ENCODE results near the gene SLC25A4. TPM values are rescaled to one million over a fixed set of nuclear protein-coding genes. Genes with fewer than 3 reads are reported as not detected.

The SLC25A4 gene
- total and polyA plus RNA-seq, 4 donors = 4.4 to 64.2 (median 26.8) TPM

DNA sequence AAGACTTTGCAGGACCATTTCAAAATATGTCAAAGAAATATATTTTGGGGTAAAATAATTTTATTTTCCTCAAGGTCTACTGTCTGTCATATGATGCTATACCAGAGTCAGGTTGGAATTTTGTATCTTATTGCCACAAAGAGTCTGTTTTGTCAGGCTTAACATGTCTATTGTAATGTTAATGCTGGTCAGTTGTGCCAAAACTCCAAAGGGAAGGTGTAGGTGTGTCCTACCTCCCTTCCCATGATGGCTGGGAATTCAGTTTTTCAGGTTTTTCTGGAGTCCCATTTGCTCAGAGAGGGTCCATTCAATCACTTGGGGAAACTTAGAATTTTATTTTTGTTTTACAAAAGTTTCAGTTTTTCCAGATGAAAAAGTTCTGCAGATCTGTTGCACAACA lies 33.3 kb upstream of the SLC25A4 start:
- Histone ChIP-seq H3K4me3 (ENCODE audit: low read depth in 1 of 3, low read length in 3 of 3) (no peak overlapping the region), H3K9me3 (ENCODE audit: control insufficient read depth in 4 of 4, low read length in 3 of 4) (no peaks in the 10 kb centered on the region), H3K27me3 (ENCODE audit: control insufficient read depth in 4 of 4, insufficient read depth in 4 of 4, low read length in 3 of 4) (no peaks in the 10 kb centered on the region), H3K4me1 (ENCODE audit: control insufficient read depth in 4 of 4, insufficient read depth in 4 of 4, low read length in 3 of 4) (peaks cover 13 to 36% (median 25%) of the 10 kb centered on the region in 4 donors), H3K27ac (ENCODE audit: low read depth in 1 of 2, low read length in 2 of 2) (peak overlapping the region; percentile 43 to 53), H3K9ac (ENCODE audit: low read depth in 1 of 2, low read length in 2 of 2) (no peak overlapping the region), H3K36me3 (ENCODE audit: control insufficient read depth in 4 of 4, insufficient read depth in 3 of 4, low read depth in 1 of 4, low read length in 3 of 4) (no peaks in the 10 kb centered on the region)
- TF ChIP-seq FOXA2 (IDR thresholded peaks at IDR 0.05) = no peak
- TF ChIP-seq, protein P1, sequence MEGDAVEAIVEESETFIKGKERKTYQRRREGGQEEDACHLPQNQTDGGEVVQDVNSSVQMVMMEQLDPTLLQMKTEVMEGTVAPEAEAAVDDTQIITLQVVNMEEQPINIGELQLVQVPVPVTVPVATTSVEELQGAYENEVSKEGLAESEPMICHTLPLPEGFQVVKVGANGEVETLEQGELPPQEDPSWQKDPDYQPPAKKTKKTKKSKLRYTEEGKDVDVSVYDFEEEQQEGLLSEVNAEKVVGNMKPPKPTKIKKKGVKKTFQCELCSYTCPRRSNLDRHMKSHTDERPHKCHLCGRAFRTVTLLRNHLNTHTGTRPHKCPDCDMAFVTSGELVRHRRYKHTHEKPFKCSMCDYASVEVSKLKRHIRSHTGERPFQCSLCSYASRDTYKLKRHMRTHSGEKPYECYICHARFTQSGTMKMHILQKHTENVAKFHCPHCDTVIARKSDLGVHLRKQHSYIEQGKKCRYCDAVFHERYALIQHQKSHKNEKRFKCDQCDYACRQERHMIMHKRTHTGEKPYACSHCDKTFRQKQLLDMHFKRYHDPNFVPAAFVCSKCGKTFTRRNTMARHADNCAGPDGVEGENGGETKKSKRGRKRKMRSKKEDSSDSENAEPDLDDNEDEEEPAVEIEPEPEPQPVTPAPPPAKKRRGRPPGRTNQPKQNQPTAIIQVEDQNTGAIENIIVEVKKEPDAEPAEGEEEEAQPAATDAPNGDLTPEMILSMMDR (IDR thresholded peaks at IDR 0.05; ENCODE audit: low read depth, low read length, missing input control) = no peak
- no peak for TF ChIP-seq RAD21 (IDR thresholded peaks at IDR 0.05)
- no peak for TF ChIP-seq NR2F2 (IDR thresholded peaks at IDR 0.05)
- no peak for TF ChIP-seq EGR1 (IDR thresholded peaks at IDR 0.05; ENCODE audit: low read depth in 2 of 2)
- TF ChIP-seq HNF4A (conservative IDR thresholded peaks at IDR 0.05) = no peak
- no peak for TF ChIP-seq TAF1 (conservative IDR thresholded peaks at IDR 0.05)
- TF ChIP-seq HNF4G (IDR thresholded peaks at IDR 0.05) = no peak
- TF ChIP-seq, protein P2, sequence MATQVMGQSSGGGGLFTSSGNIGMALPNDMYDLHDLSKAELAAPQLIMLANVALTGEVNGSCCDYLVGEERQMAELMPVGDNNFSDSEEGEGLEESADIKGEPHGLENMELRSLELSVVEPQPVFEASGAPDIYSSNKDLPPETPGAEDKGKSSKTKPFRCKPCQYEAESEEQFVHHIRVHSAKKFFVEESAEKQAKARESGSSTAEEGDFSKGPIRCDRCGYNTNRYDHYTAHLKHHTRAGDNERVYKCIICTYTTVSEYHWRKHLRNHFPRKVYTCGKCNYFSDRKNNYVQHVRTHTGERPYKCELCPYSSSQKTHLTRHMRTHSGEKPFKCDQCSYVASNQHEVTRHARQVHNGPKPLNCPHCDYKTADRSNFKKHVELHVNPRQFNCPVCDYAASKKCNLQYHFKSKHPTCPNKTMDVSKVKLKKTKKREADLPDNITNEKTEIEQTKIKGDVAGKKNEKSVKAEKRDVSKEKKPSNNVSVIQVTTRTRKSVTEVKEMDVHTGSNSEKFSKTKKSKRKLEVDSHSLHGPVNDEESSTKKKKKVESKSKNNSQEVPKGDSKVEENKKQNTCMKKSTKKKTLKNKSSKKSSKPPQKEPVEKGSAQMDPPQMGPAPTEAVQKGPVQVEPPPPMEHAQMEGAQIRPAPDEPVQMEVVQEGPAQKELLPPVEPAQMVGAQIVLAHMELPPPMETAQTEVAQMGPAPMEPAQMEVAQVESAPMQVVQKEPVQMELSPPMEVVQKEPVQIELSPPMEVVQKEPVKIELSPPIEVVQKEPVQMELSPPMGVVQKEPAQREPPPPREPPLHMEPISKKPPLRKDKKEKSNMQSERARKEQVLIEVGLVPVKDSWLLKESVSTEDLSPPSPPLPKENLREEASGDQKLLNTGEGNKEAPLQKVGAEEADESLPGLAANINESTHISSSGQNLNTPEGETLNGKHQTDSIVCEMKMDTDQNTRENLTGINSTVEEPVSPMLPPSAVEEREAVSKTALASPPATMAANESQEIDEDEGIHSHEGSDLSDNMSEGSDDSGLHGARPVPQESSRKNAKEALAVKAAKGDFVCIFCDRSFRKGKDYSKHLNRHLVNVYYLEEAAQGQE (IDR thresholded peaks at IDR 0.05) = no peak
- no peak for TF ChIP-seq JUND (IDR thresholded peaks at IDR 0.05)
- TF ChIP-seq RXRA (IDR thresholded peaks at IDR 0.05) = no peak
- TF ChIP-seq, protein P3, sequence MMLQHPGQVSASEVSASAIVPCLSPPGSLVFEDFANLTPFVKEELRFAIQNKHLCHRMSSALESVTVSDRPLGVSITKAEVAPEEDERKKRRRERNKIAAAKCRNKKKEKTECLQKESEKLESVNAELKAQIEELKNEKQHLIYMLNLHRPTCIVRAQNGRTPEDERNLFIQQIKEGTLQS (IDR thresholded peaks at IDR 0.05) = no peak
- TF ChIP-seq, protein P4, sequence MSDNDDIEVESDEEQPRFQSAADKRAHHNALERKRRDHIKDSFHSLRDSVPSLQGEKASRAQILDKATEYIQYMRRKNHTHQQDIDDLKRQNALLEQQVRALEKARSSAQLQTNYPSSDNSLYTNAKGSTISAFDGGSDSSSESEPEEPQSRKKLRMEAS (IDR thresholded peaks at IDR 0.05) = no peak
- no peak for DNase-seq (ENCODE audit: low spot score)

DNA sequence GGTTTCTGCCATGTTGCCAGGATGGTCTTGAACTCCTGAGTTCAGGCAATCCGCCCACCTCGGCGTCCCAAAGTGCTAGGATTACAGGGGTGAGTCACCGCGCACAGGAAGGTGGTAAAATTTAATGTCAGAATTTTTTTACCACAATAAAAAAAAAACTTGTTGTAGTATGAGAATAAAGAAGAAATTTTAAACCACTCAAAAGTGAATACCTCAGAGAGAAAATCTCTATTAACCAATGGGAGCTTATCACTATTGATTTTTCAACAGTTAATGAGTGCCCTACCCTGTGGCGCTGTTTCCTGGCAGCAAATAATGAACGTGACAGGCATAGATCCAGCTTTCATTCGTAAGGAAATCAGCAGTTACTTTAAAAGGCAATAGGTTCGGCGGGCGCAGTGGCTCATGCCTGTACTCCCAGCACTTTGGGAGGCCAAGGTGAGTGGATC lies 32.7 kb upstream of the SLC25A4 start:
- H3K36me3 ChIP-seq (ENCODE audit: control insufficient read depth in 4 of 4, insufficient read depth in 3 of 4, low read depth in 1 of 4, low read length in 3 of 4) = no peaks in the 10 kb centered on the region
- DNase-seq (ENCODE audit: low spot score) = no peak
- H3K27me3 ChIP-seq (ENCODE audit: control insufficient read depth in 4 of 4, insufficient read depth in 4 of 4, low read length in 3 of 4) = no peaks in the 10 kb centered on the region
- no peak overlapping the region for H3K4me3 ChIP-seq (ENCODE audit: low read depth in 1 of 3, low read length in 3 of 3)
- no peak overlapping the region for H3K9ac ChIP-seq (ENCODE audit: low read depth in 1 of 2, low read length in 2 of 2)
- H3K4me1 ChIP-seq (ENCODE audit: control insufficient read depth in 4 of 4, insufficient read depth in 4 of 4, low read length in 3 of 4) = peaks cover 13 to 30% (median 19%) of the 10 kb centered on the region in 4 donors
- no peaks in the 10 kb centered on the region for H3K9me3 ChIP-seq (ENCODE audit: control insufficient read depth in 4 of 4, low read length in 3 of 4)
- H3K27ac ChIP-seq (ENCODE audit: low read depth in 1 of 2, low read length in 2 of 2) = peak overlapping the region; percentile 43 to 53
- WGBS = 40% methylated on average over 11 of the region's 11 CpGs
- TF ChIP-seq YY1 (IDR thresholded peaks at IDR 0.05) (peak; percentile 64), NR2F2 (IDR thresholded peaks at IDR 0.05) (no peak), JUND (IDR thresholded peaks at IDR 0.05) (peak in 1 of 2 donors; percentile 35), GABPA (IDR thresholded peaks at IDR 0.05 in 1 of 2, conservative IDR thresholded peaks at IDR 0.05 in 1 of 2) (no peak), RXRA (IDR thresholded peaks at IDR 0.05) (peak; percentile 61 to 68), TAF1 (conservative IDR thresholded peaks at IDR 0.05) (no peak), FOXA2 (IDR thresholded peaks at IDR 0.05) (peak; percentile 11), HNF4G (IDR thresholded peaks at IDR 0.05) (no peak), RAD21 (IDR thresholded peaks at IDR 0.05) (peak in 1 of 2 donors; percentile 7), EGR1 (IDR thresholded peaks at IDR 0.05; ENCODE audit: low read depth in 2 of 2) (no peak)
- TF ChIP-seq, protein P5, sequence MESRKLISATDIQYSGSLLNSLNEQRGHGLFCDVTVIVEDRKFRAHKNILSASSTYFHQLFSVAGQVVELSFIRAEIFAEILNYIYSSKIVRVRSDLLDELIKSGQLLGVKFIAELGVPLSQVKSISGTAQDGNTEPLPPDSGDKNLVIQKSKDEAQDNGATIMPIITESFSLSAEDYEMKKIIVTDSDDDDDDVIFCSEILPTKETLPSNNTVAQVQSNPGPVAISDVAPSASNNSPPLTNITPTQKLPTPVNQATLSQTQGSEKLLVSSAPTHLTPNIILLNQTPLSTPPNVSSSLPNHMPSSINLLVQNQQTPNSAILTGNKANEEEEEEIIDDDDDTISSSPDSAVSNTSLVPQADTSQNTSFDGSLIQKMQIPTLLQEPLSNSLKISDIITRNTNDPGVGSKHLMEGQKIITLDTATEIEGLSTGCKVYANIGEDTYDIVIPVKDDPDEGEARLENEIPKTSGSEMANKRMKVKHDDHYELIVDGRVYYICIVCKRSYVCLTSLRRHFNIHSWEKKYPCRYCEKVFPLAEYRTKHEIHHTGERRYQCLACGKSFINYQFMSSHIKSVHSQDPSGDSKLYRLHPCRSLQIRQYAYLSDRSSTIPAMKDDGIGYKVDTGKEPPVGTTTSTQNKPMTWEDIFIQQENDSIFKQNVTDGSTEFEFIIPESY (IDR thresholded peaks at IDR 0.05) = no peak
- TF ChIP-seq, protein P1 (IDR thresholded peaks at IDR 0.05; ENCODE audit: low read depth, low read length, missing input control) = no peak
- TF ChIP-seq, protein P4 (IDR thresholded peaks at IDR 0.05) = peak; percentile 63
- TF ChIP-seq, protein P2 (IDR thresholded peaks at IDR 0.05) = no peak
